ENCODE results near the gene SPDYE3.
"Not testable (repeated sequence)": the region's sequence is repeated elsewhere in the genome, so short reads cannot be mapped to it uniquely, and the experiment has no call there.

SPDYE3 gene

DNA sequence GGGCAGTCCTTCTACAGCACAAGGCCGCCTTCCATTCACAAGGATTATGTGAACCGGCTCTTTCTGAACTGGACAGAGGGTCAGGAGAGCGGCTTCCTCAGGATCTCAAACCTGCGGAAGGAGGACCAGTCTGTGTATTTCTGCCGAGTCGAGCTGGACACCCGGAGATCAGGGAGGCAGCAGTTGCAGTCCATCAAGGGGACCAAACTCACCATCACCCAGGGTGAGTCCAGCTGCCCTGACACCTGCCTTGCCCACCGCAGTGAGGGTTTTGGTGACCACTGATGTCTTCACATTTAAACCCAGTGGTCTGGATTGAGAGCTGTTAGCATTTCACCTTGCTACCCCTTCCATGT is 51.3 kb downstream of the SPDYE3 start:
- H4K20me1 ChIP-seq (ENCODE audit: insufficient read depth), result no peaks in the 10 kb centered on the region
- H3K4me2 ChIP-seq, result no peak overlapping the region
- H3K4me3 ChIP-seq (IDR thresholded peaks at IDR 0.05; ENCODE audit: insufficient read depth, low read depth, low read length), result no peak overlapping the region
- H3K4me1 ChIP-seq (ENCODE audit: low read depth, poor library complexity, severe bottlenecking), result peaks cover 4% of the 10 kb centered on the region
- no peak overlapping the region for H3K27ac ChIP-seq
- no peak overlapping the region for H2AFZ ChIP-seq (ENCODE audit: low read depth)
- no peaks in the 10 kb centered on the region for H3K79me2 ChIP-seq (ENCODE audit: insufficient read depth, low read depth)
- H3K36me3 ChIP-seq (ENCODE audit: insufficient read depth), result no peaks in the 10 kb centered on the region; the same call in 1 of the 2 replicates
- H3K9ac ChIP-seq, result no peak overlapping the region
- no peaks in the 10 kb centered on the region for H3K27me3 ChIP-seq (ENCODE audit: insufficient read depth, low read depth)
- TF ChIP-seq, protein P1, sequence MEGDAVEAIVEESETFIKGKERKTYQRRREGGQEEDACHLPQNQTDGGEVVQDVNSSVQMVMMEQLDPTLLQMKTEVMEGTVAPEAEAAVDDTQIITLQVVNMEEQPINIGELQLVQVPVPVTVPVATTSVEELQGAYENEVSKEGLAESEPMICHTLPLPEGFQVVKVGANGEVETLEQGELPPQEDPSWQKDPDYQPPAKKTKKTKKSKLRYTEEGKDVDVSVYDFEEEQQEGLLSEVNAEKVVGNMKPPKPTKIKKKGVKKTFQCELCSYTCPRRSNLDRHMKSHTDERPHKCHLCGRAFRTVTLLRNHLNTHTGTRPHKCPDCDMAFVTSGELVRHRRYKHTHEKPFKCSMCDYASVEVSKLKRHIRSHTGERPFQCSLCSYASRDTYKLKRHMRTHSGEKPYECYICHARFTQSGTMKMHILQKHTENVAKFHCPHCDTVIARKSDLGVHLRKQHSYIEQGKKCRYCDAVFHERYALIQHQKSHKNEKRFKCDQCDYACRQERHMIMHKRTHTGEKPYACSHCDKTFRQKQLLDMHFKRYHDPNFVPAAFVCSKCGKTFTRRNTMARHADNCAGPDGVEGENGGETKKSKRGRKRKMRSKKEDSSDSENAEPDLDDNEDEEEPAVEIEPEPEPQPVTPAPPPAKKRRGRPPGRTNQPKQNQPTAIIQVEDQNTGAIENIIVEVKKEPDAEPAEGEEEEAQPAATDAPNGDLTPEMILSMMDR (conservative IDR thresholded peaks at IDR 0.05; ENCODE audit: low read depth, low read length), result no peak

DNA sequence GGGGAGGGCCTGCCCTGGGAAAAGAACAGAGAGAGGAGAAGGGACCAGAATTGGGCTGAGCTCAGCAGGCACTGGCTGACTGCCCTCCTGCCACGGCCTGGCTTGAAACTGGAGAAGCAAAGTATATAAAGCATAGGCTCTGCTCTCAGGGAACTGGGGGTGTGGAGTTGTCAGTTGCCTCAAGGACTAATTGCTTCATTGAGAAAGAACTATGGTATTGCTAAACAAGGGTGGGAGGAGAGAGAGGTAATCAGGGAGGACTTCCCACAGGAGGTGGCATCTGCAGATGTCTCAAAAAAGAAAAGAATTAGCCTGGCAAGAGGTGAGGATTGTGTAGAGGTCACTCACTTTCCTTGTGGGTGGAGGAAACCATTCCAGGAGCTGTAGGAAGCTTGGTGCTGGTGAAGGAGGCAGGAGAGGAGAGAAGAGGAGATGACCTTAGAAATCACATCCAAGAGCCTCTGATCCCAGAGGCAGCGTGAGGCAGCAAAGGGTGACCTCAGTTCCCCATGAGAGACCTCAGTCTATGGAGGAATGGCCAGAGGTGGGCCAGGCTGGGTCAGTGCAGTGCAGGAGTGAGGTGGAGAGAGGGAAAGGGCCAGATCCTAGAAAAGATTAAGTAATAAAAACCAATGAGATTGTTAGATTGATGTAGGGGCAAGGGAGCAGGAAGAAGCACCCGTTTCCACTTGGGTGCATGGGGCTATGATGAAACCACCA is 52.8 kb downstream of the SPDYE3 start:
- TF ChIP-seq, protein P1 (conservative IDR thresholded peaks at IDR 0.05; ENCODE audit: low read depth, low read length), result no peak
- H3K9ac ChIP-seq, result no peak overlapping the region
- H3K4me3 ChIP-seq (IDR thresholded peaks at IDR 0.05; ENCODE audit: insufficient read depth, low read depth, low read length), result no peak overlapping the region
- no peak overlapping the region for H2AFZ ChIP-seq (ENCODE audit: low read depth)
- no peaks in the 10 kb centered on the region for H3K79me2 ChIP-seq (ENCODE audit: insufficient read depth, low read depth)
- no peak overlapping the region for H3K27ac ChIP-seq
- no peaks in the 10 kb centered on the region for H4K20me1 ChIP-seq (ENCODE audit: insufficient read depth)
- H3K4me1 ChIP-seq (ENCODE audit: low read depth, poor library complexity, severe bottlenecking), result peaks cover 18% of the 10 kb centered on the region
- H3K27me3 ChIP-seq (ENCODE audit: insufficient read depth, low read depth), result no peaks in the 10 kb centered on the region
- no peak overlapping the region for H3K4me2 ChIP-seq
- H3K36me3 ChIP-seq (ENCODE audit: insufficient read depth), result no peaks in the 10 kb centered on the region; the same call in 1 of the 2 replicates

DNA sequence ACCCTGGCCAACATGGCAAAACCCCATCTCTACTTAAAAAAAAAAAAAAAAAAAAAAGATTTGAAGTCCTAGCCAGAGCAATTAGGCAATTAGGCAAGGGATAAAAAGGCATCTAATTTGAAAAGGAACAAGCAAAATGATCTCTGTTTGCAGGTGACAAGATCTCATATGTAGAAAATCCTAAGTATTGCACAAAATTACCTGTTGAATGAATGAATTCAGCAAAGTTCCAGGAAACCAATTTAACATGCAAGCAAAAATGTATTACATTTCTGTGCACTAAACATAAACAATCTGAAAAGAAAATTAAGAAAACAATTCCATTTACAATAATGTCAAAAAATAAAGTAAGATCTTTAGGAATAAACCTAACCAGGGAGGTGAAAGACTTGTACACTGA is 55.6 kb downstream of the SPDYE3 start:
- peaks cover 36% of the 10 kb centered on the region for H3K4me1 ChIP-seq (ENCODE audit: low read depth, poor library complexity, severe bottlenecking)

DNA sequence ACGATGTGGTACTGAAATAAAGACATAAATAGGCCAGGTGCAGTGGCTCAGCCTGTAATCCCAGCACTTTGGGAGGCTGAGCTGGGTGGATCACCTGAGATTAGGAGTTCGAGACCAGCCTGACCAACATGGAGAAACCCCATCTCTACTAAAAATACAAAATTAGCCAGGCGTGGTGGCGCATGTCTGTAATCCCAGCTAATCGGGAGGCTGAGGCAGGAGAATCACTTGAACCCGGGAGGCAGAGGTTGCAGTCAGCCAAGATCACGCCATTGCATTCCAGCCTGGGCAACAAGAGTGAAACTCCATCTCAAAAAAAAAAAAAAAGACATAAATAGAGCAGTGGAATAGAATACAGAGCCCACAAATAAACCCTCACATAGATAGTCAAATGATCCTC is 56.3 kb downstream of the SPDYE3 start:
- not testable (repeated sequence) for H4K20me1 ChIP-seq (ENCODE audit: insufficient read depth); H3K27me3 ChIP-seq (ENCODE audit: insufficient read depth, low read depth); H3K79me2 ChIP-seq (ENCODE audit: insufficient read depth, low read depth); H2AFZ ChIP-seq (ENCODE audit: low read depth); H3K9ac ChIP-seq; H3K27ac ChIP-seq; H3K4me2 ChIP-seq; H3K4me3 ChIP-seq (IDR thresholded peaks at IDR 0.05; ENCODE audit: insufficient read depth, low read depth, low read length); H3K36me3 ChIP-seq (ENCODE audit: insufficient read depth)
- H3K4me1 ChIP-seq (ENCODE audit: low read depth, poor library complexity, severe bottlenecking), result peaks cover 36% of the 10 kb centered on the region

More for the DNA sequence above, 55.6 kb downstream of the SPDYE3 start:
- Histone ChIP-seq H3K79me2 (ENCODE audit: insufficient read depth, low read depth) (no peaks in the 10 kb centered on the region), H3K4me2 (no peak overlapping the region), H4K20me1 (ENCODE audit: insufficient read depth) (no peaks in the 10 kb centered on the region), H3K27ac (no peak overlapping the region), H3K4me3 (IDR thresholded peaks at IDR 0.05; ENCODE audit: insufficient read depth, low read depth, low read length) (no peak overlapping the region), H3K27me3 (ENCODE audit: insufficient read depth, low read depth) (no peaks in the 10 kb centered on the region), H3K36me3 (ENCODE audit: insufficient read depth) (no peaks in the 10 kb centered on the region; the same call in 1 of the 2 replicates), H2AFZ (ENCODE audit: low read depth) (no peak overlapping the region), H3K9ac (no peak overlapping the region)
- TF ChIP-seq, protein P1 (conservative IDR thresholded peaks at IDR 0.05; ENCODE audit: low read depth, low read length), result no peak

DNA sequence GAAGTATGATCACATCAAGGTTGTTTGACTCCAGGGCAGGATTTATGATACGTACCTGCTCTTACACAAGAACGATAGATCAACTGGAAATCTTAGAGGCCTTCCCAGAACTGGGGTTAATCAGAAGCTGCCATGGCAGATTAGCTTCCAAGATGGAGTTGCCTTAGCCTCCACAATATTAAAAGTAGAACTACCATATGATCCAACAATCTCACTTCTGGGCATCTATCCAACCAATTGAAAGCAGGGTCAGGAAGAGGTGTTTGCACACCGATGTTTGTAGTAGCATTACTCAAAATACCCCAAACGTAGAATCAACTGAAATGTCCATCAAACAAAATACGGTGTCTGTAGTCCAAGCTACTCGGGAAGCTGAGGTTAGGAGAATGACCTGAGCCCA is 57.0 kb downstream of the SPDYE3 start:
- no peak overlapping the region for H3K4me2 ChIP-seq
- H3K9ac ChIP-seq, result no peak overlapping the region
- no peaks in the 10 kb centered on the region; the same call in 1 of the 2 replicates for H3K36me3 ChIP-seq (ENCODE audit: insufficient read depth)

DNA sequence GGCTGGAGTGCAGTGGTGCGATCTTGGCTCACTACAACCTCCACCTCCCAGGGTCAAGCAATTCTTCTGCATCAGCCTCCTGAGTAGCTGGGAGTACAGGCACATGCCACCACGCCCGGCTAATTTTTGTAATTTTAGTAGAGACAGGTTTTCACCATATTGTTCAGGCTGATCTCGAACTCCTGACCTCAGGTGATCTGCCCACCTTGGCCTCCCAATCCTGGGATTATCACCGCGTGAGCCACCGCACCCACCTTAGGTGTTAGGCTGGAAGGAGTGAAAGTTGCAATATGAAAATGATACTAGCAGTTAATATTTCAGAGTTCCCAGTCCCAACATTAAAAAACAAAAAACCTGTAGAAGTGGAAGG is 58.5 kb downstream of the SPDYE3 start:
- Histone ChIP-seq H3K27ac (peak overlapping the region; percentile 95), H3K4me2 (peak overlapping the region; percentile 88), H2AFZ (ENCODE audit: low read depth) (0 out of 2 replicates have a peak overlapping the region, but pooled peaks have one; percentile 11), H3K4me1 (ENCODE audit: low read depth, poor library complexity, severe bottlenecking) (peaks cover 36% of the 10 kb centered on the region), H3K9ac (peak overlapping the region; percentile 81)
- not testable (repeated sequence) for H3K36me3 ChIP-seq (ENCODE audit: insufficient read depth); H3K4me3 ChIP-seq (IDR thresholded peaks at IDR 0.05; ENCODE audit: insufficient read depth, low read depth, low read length); H3K79me2 ChIP-seq (ENCODE audit: insufficient read depth, low read depth); H4K20me1 ChIP-seq (ENCODE audit: insufficient read depth); H3K27me3 ChIP-seq (ENCODE audit: insufficient read depth, low read depth)

More for the DNA sequence above, 57.0 kb downstream of the SPDYE3 start:
- Histone ChIP-seq H3K27ac (peak overlapping the region; percentile 95; the same call in 1 of the 2 replicates), H3K4me3 (IDR thresholded peaks at IDR 0.05; ENCODE audit: insufficient read depth, low read depth, low read length) (no peak overlapping the region), H3K79me2 (ENCODE audit: insufficient read depth, low read depth) (no peaks in the 10 kb centered on the region), H2AFZ (ENCODE audit: low read depth) (no peak overlapping the region), H3K27me3 (ENCODE audit: insufficient read depth, low read depth) (no peaks in the 10 kb centered on the region), H3K4me1 (ENCODE audit: low read depth, poor library complexity, severe bottlenecking) (peaks cover 36% of the 10 kb centered on the region), H4K20me1 (ENCODE audit: insufficient read depth) (no peaks in the 10 kb centered on the region)
- TF ChIP-seq, protein P1 (conservative IDR thresholded peaks at IDR 0.05; ENCODE audit: low read depth, low read length), result no peak

Data from KMS-11 (cell line).